Measurements from ENCODE around the gene STXBP4.

Gene STXBP4

GRCh38 chr17:55086635-55087058 lies 118.1 kb downstream of the STXBP4 start:
- Histone ChIP-seq H4K20me1 (ENCODE audit: insufficient read depth, low read length) (no peaks in the 10 kb centered on the region), H3K9me2 (ENCODE audit: low read depth, low read length) (no peaks in the 10 kb centered on the region), H3K27me3 (ENCODE audit: insufficient read depth, low read length) (no peaks in the 10 kb centered on the region), H3K9me3 (ENCODE audit: low read length) (no peaks in the 10 kb centered on the region), H2AFZ (ENCODE audit: low read length) (no peak overlapping the region), H3K9ac (ENCODE audit: low read length) (no peak overlapping the region), H3K4me3 (ENCODE audit: low read depth, low read length, poor library complexity, severe bottlenecking) (no peak overlapping the region), H3K27ac (ENCODE audit: low read depth, low read length, poor library complexity, severe bottlenecking) (no peak overlapping the region), H3K36me3 (ENCODE audit: insufficient read depth, low read length) (no peaks in the 10 kb centered on the region), H3K79me2 (ENCODE audit: insufficient read depth, low read length) (no peaks in the 10 kb centered on the region), H3F3A (ENCODE audit: insufficient read depth, low read length) (no peaks in the 10 kb centered on the region), H3K4me2 (ENCODE audit: low read length) (no peak overlapping the region), H3K4me1 (ENCODE audit: insufficient read depth, low read length, severe bottlenecking) (peaks cover 4% of the 10 kb centered on the region)
- TF ChIP-seq EZH2 (IDR thresholded peaks at IDR 0.05; ENCODE audit: borderline replicate concordance, low read length) = no peak
- TF ChIP-seq CTCF (IDR thresholded peaks at IDR 0.05; ENCODE audit: low read length) = no peak

DNA sequence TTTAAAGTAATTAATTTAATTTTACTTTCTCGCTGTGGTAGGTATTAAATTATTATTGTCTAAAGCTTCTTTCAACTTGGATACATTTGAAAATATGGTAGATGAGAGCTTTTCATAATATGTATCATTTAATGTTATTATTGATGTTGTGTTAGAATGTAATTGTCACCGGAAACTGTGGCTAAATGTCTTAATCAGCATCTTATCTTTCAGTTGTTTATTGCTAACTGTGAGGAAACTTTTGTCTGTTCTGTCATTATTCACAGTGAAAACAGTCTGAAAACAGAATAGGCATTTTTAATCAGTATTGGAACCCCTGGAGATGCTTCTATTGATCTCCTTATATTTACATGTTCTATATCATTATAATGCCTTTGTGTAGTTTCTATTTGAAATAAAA lies 120.7 kb downstream of the STXBP4 start:
- Histone ChIP-seq H3K9ac (ENCODE audit: low read length) (no peak overlapping the region), H4K20me1 (ENCODE audit: insufficient read depth, low read length) (no peaks in the 10 kb centered on the region), H3K27me3 (ENCODE audit: insufficient read depth, low read length) (no peaks in the 10 kb centered on the region), H3K4me1 (ENCODE audit: insufficient read depth, low read length, severe bottlenecking) (peaks cover 4% of the 10 kb centered on the region), H3K4me3 (ENCODE audit: low read depth, low read length, poor library complexity, severe bottlenecking) (no peak overlapping the region), H3K9me2 (ENCODE audit: low read depth, low read length) (no peaks in the 10 kb centered on the region), H3K79me2 (ENCODE audit: insufficient read depth, low read length) (no peaks in the 10 kb centered on the region), H3K36me3 (ENCODE audit: insufficient read depth, low read length) (no peaks in the 10 kb centered on the region), H3F3A (ENCODE audit: insufficient read depth, low read length) (no peaks in the 10 kb centered on the region), H2AFZ (ENCODE audit: low read length) (no peak overlapping the region), H3K9me3 (ENCODE audit: low read length) (no peaks in the 10 kb centered on the region), H3K4me2 (ENCODE audit: low read length) (no peak overlapping the region), H3K27ac (ENCODE audit: low read depth, low read length, poor library complexity, severe bottlenecking) (no peak overlapping the region)
- TF ChIP-seq EZH2 (IDR thresholded peaks at IDR 0.05; ENCODE audit: borderline replicate concordance, low read length) = no peak
- TF ChIP-seq CTCF (IDR thresholded peaks at IDR 0.05; ENCODE audit: low read length) = no peak

- Histone ChIP-seq H3K27me3 (ENCODE audit: insufficient read depth, low read length) (no peaks in the 10 kb centered on the region), H3K9me2 (ENCODE audit: low read depth, low read length) (no peaks in the 10 kb centered on the region), H3K9me3 (ENCODE audit: low read length) (no peaks in the 10 kb centered on the region), H2AFZ (ENCODE audit: low read length) (no peak overlapping the region), H3K9ac (ENCODE audit: low read length) (no peak overlapping the region), H3K4me1 (ENCODE audit: insufficient read depth, low read length, severe bottlenecking) (peaks cover 4% of the 10 kb centered on the region), H3K36me3 (ENCODE audit: insufficient read depth, low read length) (no peaks in the 10 kb centered on the region), H3K4me3 (ENCODE audit: low read depth, low read length, poor library complexity, severe bottlenecking) (no peak overlapping the region), H4K20me1 (ENCODE audit: insufficient read depth, low read length) (no peaks in the 10 kb centered on the region), H3K27ac (ENCODE audit: low read depth, low read length, poor library complexity, severe bottlenecking) (no peak overlapping the region), H3K4me2 (ENCODE audit: low read length) (no peak overlapping the region), H3K79me2 (ENCODE audit: insufficient read depth, low read length) (no peaks in the 10 kb centered on the region), H3F3A (ENCODE audit: insufficient read depth, low read length) (no peaks in the 10 kb centered on the region)
- TF ChIP-seq EZH2 (IDR thresholded peaks at IDR 0.05; ENCODE audit: borderline replicate concordance, low read length) (no peak), CTCF (IDR thresholded peaks at IDR 0.05; ENCODE audit: low read length) (no peak)
Observed at GRCh38 chr17:55090079-55090492, 121.5 kb downstream of the STXBP4 start.

Data from OCI-LY1 (cell line).